Measurements from ENCODE around the gene GADD45GIP1.

- TF ChIP-seq, protein P1, sequence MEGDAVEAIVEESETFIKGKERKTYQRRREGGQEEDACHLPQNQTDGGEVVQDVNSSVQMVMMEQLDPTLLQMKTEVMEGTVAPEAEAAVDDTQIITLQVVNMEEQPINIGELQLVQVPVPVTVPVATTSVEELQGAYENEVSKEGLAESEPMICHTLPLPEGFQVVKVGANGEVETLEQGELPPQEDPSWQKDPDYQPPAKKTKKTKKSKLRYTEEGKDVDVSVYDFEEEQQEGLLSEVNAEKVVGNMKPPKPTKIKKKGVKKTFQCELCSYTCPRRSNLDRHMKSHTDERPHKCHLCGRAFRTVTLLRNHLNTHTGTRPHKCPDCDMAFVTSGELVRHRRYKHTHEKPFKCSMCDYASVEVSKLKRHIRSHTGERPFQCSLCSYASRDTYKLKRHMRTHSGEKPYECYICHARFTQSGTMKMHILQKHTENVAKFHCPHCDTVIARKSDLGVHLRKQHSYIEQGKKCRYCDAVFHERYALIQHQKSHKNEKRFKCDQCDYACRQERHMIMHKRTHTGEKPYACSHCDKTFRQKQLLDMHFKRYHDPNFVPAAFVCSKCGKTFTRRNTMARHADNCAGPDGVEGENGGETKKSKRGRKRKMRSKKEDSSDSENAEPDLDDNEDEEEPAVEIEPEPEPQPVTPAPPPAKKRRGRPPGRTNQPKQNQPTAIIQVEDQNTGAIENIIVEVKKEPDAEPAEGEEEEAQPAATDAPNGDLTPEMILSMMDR (IDR thresholded peaks at IDR 0.05): no peak
- TF ChIP-seq POLR2AphosphoS5 (IDR thresholded peaks at IDR 0.05; ENCODE audit: low read depth, low read length) (no peak), REST (IDR thresholded peaks at IDR 0.05; ENCODE audit: insufficient read depth in 1 of 2, low read depth in 2 of 2, low read length in 1 of 2) (no peak), TCF7L2 (IDR thresholded peaks at IDR 0.05; ENCODE audit: low read depth, low read length) (no peak)
These were observed 33.8 kb upstream of the GADD45GIP1 start for GRCh38 chr19:12990853-12991252.

All from Panc1 (cell line).